ENCODE measurements around the gene MGLL. TPM values are rescaled to one million over a fixed set of nuclear protein-coding genes. Genes with fewer than 3 reads are reported as not detected.

MGLL gene
- total RNA-seq, 2 experiments from 2014 or later = 19.2 to 21.6 TPM

GRCh38 chr3:127844326-127844942 lies 22.1 kb upstream of the MGLL start:
- Histone ChIP-seq H3K36me3 (ENCODE audit: insufficient read depth, low read length) (no peaks in the 10 kb centered on the region), H3K4me3 (ENCODE audit: low read depth, low read length, poor library complexity, severe bottlenecking) (no peak overlapping the region), H3K27ac (ENCODE audit: low read depth, low read length, poor library complexity, severe bottlenecking) (no peak overlapping the region), H3K79me2 (ENCODE audit: insufficient read depth, low read depth, low read length) (no peaks in the 10 kb centered on the region), H4K20me1 (ENCODE audit: insufficient read depth, low read length) (no peaks in the 10 kb centered on the region), H2AFZ (ENCODE audit: low read length) (no peak overlapping the region), H3K4me2 (ENCODE audit: low read length) (no peak overlapping the region), H3K9me2 (ENCODE audit: insufficient read depth, low read length) (no peaks in the 10 kb centered on the region), H3K9me3 (ENCODE audit: low read length) (no peaks in the 10 kb centered on the region), H3K4me1 (ENCODE audit: insufficient read depth, low read length, poor library complexity, severe bottlenecking) (peaks cover 5% of the 10 kb centered on the region)
- no peak for TF ChIP-seq EZH2phosphoT487 (IDR thresholded peaks at IDR 0.05; ENCODE audit: borderline replicate concordance, low read depth, low read length)
- TF ChIP-seq, protein P1, sequence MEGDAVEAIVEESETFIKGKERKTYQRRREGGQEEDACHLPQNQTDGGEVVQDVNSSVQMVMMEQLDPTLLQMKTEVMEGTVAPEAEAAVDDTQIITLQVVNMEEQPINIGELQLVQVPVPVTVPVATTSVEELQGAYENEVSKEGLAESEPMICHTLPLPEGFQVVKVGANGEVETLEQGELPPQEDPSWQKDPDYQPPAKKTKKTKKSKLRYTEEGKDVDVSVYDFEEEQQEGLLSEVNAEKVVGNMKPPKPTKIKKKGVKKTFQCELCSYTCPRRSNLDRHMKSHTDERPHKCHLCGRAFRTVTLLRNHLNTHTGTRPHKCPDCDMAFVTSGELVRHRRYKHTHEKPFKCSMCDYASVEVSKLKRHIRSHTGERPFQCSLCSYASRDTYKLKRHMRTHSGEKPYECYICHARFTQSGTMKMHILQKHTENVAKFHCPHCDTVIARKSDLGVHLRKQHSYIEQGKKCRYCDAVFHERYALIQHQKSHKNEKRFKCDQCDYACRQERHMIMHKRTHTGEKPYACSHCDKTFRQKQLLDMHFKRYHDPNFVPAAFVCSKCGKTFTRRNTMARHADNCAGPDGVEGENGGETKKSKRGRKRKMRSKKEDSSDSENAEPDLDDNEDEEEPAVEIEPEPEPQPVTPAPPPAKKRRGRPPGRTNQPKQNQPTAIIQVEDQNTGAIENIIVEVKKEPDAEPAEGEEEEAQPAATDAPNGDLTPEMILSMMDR (conservative IDR thresholded peaks at IDR 0.05; ENCODE audit: low read length) = no peak
- intact Hi-C loops (cut with micrococcal nuclease; ENCODE audit: unreplicated experiment) = no loop called here
- no TSS peak for BruUV-seq (replicated peaks)
- ChIA-PET POLR2A (interaction anchor here (0.8 kb wide), 1 partner anchor 8 kb away, joined by 3 read pairs; no protein-coding TSS in a partner anchor), CTCF (ENCODE audit: unreplicated experiment) (no interaction called here)
- peak; percentile 10 for DNase-seq (ENCODE audit: low spot score)

- no peaks in the 10 kb centered on the region for H3K9me3 ChIP-seq (ENCODE audit: low read length)
- no peak for TF ChIP-seq EZH2phosphoT487 (IDR thresholded peaks at IDR 0.05; ENCODE audit: borderline replicate concordance, low read depth, low read length)
- TF ChIP-seq, protein P1 (conservative IDR thresholded peaks at IDR 0.05; ENCODE audit: low read length) = no peak
- no peaks in the 10 kb centered on the region for H3K9me2 ChIP-seq (ENCODE audit: insufficient read depth, low read length)
- H3K27ac ChIP-seq (ENCODE audit: low read depth, low read length, poor library complexity, severe bottlenecking) = no peak overlapping the region
- no peaks in the 10 kb centered on the region for H3K79me2 ChIP-seq (ENCODE audit: insufficient read depth, low read depth, low read length)
- DNase-seq (ENCODE audit: low spot score) = no peak
- H3K36me3 ChIP-seq (ENCODE audit: insufficient read depth, low read length) = no peaks in the 10 kb centered on the region
- no peak overlapping the region for H2AFZ ChIP-seq (ENCODE audit: low read length)
- POLR2A ChIA-PET = interaction anchor here (0.7 to 0.9 kb wide), 3 partner anchors 147 to 188 kb away, joined by 3 read pairs; no protein-coding TSS in a partner anchor
- no peak overlapping the region for H3K4me3 ChIP-seq (ENCODE audit: low read depth, low read length, poor library complexity, severe bottlenecking)
- BruUV-seq (replicated peaks) = no TSS peak
- H3K4me1 ChIP-seq (ENCODE audit: insufficient read depth, low read length, poor library complexity, severe bottlenecking) = peaks cover 5% of the 10 kb centered on the region
- CTCF ChIA-PET (ENCODE audit: unreplicated experiment) = interaction anchor here (0.5 kb wide), 2 partner anchors 27 to 607 kb away, joined by 3 to 10 read pairs; no protein-coding TSS in a partner anchor
- H3K4me2 ChIP-seq (ENCODE audit: low read length) = no peak overlapping the region
- H4K20me1 ChIP-seq (ENCODE audit: insufficient read depth, low read length) = no peaks in the 10 kb centered on the region
- intact Hi-C loops (cut with micrococcal nuclease; ENCODE audit: unreplicated experiment) = no loop called here
Observed at GRCh38 chr3:127840671-127841070, 18.4 kb upstream of the MGLL start.

GRCh38 chr3:127839099-127839498 lies 16.8 kb upstream of the MGLL start:
- intact Hi-C loops (cut with micrococcal nuclease; ENCODE audit: unreplicated experiment) = no loop called here

More at GRCh38 chr3:127839099-127839498, 16.8 kb upstream of the MGLL start:
- Histone ChIP-seq H3K4me3 (ENCODE audit: low read depth, low read length, poor library complexity, severe bottlenecking) (no peak overlapping the region), H3K4me1 (ENCODE audit: insufficient read depth, low read length, poor library complexity, severe bottlenecking) (no peaks in the 10 kb centered on the region), H3K79me2 (ENCODE audit: insufficient read depth, low read depth, low read length) (no peaks in the 10 kb centered on the region), H2AFZ (ENCODE audit: low read length) (no peak overlapping the region), H4K20me1 (ENCODE audit: insufficient read depth, low read length) (no peaks in the 10 kb centered on the region), H3K9me3 (ENCODE audit: low read length) (no peaks in the 10 kb centered on the region), H3K4me2 (ENCODE audit: low read length) (no peak overlapping the region), H3K36me3 (ENCODE audit: insufficient read depth, low read length) (no peaks in the 10 kb centered on the region), H3K27ac (ENCODE audit: low read depth, low read length, poor library complexity, severe bottlenecking) (no peak overlapping the region), H3K9me2 (ENCODE audit: insufficient read depth, low read length) (no peaks in the 10 kb centered on the region)
- no TSS peak for BruUV-seq (replicated peaks)
- no peak for DNase-seq (ENCODE audit: low spot score)
- ChIA-PET CTCF (ENCODE audit: unreplicated experiment) (no interaction called here), POLR2A (no interaction called here)
- no peak for TF ChIP-seq EZH2phosphoT487 (IDR thresholded peaks at IDR 0.05; ENCODE audit: borderline replicate concordance, low read depth, low read length)
- TF ChIP-seq, protein P1 (conservative IDR thresholded peaks at IDR 0.05; ENCODE audit: low read length) = no peak

Measured in OCI-LY7 (cell line).